Peyer's patch (tissue), 4 donors: ENCODE results near the gene ANKRD62.

Source experiments
- CTCF ChIP-seq, 6 experiments: fragments of 450-650 bp in 4 of 6; fragments of 200-600 bp in 2 of 6; sonication (generic) in 1 of 6; IDR thresholded peaks; one replicate each; pipeline ENCODE4 v1.5.1; 2017 to 2019; ENCODE audit warnings: antibody characterized with exemption in 6 of 6, mild to moderate bottlenecking in 3 of 6, moderate library complexity in 1 of 6
- POLR2A ChIP-seq, 2 donors: fragments of 450-650 bp; IDR thresholded peaks; one replicate each; pipeline ENCODE4 v1.5.1; 2017; ENCODE audit warnings: antibody characterized with exemption in 2 of 2, mild to moderate bottlenecking in 2 of 2, moderate library complexity in 2 of 2

GRCh38 chr18:12059334-12060181 is 34.1 kb upstream of the ANKRD62 start:
- TF ChIP-seq CTCF (IDR thresholded peaks at IDR 0.05) = no peak
- no peak for TF ChIP-seq POLR2A (IDR thresholded peaks at IDR 0.05)
